ENCODE data around the gene KY. TPM values are rescaled to one million over a fixed set of nuclear protein-coding genes. Genes with fewer than 3 reads are reported as not detected.

The KY gene
- total RNA-seq, 4 donors from 2014 or later, result 0.64 to 4.8 (median 3.2) TPM

DNA sequence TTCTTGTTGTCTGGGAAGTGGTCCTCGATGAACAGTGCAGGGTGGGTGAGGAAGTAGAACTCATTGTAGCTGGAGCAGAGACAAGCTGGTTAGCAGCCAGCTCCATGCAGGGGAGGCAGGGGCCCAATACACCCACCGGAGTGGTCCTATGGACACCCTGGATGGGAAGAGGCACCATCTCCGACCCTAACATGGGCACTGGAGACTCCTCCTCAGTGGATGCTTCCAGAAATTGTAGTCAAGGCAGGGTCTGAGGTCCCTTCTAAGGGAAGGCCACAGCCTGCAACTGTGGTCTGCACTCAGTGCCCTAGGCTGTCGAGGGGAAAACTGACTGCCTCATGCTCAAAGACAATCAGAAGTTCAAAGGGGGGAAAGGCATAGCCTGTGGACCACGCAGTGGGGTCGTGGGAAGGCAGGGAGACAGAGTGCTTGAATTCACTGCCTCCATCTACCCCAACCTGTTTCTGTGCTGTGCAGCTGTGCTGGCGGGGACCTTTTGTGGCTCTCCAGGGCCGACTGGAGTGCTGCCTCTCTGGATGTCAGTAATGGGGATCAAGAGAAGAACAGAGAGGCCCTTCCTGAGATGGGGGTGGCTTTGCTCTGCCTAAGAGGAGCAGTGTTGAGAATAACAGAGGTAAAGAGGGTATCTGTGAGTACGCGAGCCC, 41.9 kb downstream of the KY start:
- Histone ChIP-seq H3K4me3 (no peak overlapping the region), H3K27me3 (no peaks in the 10 kb centered on the region), H3K36me3 (peaks cover 0 to 64% of the 10 kb centered on the region in 2 donors), H3K9me3 (no peaks in the 10 kb centered on the region), H3K27ac (no peak overlapping the region), H3K4me1 (no peaks in the 10 kb centered on the region)
- TF ChIP-seq, protein P1, sequence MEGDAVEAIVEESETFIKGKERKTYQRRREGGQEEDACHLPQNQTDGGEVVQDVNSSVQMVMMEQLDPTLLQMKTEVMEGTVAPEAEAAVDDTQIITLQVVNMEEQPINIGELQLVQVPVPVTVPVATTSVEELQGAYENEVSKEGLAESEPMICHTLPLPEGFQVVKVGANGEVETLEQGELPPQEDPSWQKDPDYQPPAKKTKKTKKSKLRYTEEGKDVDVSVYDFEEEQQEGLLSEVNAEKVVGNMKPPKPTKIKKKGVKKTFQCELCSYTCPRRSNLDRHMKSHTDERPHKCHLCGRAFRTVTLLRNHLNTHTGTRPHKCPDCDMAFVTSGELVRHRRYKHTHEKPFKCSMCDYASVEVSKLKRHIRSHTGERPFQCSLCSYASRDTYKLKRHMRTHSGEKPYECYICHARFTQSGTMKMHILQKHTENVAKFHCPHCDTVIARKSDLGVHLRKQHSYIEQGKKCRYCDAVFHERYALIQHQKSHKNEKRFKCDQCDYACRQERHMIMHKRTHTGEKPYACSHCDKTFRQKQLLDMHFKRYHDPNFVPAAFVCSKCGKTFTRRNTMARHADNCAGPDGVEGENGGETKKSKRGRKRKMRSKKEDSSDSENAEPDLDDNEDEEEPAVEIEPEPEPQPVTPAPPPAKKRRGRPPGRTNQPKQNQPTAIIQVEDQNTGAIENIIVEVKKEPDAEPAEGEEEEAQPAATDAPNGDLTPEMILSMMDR (IDR thresholded peaks at IDR 0.05), result no peak
- TF ChIP-seq POLR2AphosphoS5 (IDR thresholded peaks at IDR 0.05) (no peak), POLR2A (IDR thresholded peaks at IDR 0.05) (no peak), EP300 (IDR thresholded peaks at IDR 0.05) (no peak)
- 83 to 84% methylated on average over 6 to 7 of the region's 10 CpGs for WGBS, 2 donors (ENCODE audit: low coverage in 1 of 2)
- ATAC-seq, result no peak

DNA sequence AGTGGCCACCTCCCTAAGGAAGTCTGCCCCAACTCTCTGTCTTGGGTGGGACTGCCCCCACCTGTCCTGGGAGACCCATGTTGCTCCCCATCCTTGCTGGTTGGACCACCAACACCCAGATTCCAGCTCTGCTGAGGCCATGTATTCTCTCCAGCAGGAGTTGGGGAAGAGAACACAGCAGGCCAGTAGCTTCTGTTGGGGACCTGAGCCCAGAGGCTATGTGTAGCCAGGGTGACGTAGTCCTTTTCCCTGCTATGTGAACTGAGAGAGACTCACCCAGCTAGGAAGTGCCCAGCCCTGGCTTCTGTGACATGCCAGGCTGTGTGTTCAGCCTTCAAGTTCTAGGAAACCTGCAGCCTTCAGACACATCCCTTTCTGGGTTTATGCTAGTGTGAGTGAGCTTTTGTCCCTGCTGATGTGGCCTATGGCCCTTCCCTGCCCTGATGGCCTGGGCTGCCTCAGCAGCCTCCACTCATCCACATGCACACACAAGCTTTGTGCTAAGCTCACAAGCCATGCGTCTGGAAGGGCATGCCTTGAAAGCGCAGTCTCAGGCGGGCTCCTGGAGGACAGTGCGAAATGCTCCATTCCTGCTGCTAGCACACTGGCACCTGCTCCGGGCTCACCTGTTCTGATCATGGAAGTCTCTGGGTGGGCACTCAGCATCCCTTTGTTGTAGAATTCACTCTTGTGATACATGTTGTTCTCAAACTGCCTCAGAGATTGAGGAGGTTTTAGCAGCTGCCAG, 42.6 kb downstream of the KY start:
- no peak for ATAC-seq
- H3K4me1 ChIP-seq, result no peaks in the 10 kb centered on the region
- no peak overlapping the region for H3K4me3 ChIP-seq
- H3K9me3 ChIP-seq, result no peaks in the 10 kb centered on the region
- WGBS, 2 donors (ENCODE audit: low coverage in 1 of 2), result 95% methylated on average over 4 of the region's 6 CpGs; no CpG with 5 or more reads in 1 of the 2 donors
- H3K36me3 ChIP-seq, result peaks cover 0 to 64% of the 10 kb centered on the region in 2 donors
- TF ChIP-seq POLR2AphosphoS5 (IDR thresholded peaks at IDR 0.05), result no peak
- no peak for TF ChIP-seq POLR2A (IDR thresholded peaks at IDR 0.05)
- no peak for TF ChIP-seq EP300 (IDR thresholded peaks at IDR 0.05)
- TF ChIP-seq, protein P1 (IDR thresholded peaks at IDR 0.05), result no peak
- H3K27me3 ChIP-seq, result no peaks in the 10 kb centered on the region
- H3K27ac ChIP-seq, result no peak overlapping the region

DNA sequence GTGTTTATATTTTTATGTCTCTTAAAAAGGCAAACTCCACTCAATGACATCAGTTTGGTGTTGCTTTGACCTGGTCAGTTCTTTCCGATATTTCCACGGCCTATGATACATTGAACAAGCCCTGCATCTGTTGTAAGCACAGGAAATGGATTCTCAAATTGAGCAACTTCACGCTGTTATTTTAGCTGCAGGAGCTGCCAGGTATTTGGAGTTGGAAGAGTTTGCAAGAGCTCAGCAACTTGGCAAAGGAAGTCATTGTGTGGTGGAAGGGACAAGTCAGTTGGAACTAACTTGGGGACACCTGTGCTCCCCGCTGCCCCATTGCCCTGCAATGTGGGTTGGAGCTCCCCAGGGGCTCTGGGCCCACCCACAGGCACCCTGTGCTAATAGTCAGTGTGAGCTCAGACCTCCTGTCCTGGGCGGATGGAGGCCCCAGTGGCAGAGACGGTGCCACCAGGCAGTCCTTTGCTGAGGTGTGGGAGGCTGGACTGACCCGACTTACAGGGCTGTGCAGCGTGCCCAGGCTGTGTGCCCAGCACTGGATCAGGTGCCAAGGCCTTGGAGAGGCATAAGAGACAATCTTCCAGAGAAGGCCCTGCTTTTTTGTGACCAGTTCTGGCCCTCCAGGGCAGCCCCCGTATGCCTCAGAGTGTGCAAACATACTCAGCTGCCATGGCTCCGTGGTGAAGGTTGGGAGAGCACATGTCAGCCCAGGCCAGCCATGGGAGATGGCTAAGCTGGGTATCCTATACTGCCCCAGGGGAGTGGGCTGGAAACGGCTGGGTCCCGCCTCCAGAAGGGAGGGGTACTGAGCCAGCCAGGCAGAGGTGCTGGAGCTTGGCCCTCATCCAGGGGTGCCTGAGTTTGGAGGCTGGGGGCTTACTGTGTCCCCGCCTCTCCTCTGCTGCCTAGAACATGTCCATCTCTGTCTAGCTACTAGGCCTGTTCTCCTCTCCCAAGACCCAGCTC, 43.5 kb downstream of the KY start:
- H3K4me3 ChIP-seq, result no peak overlapping the region
- H3K9me3 ChIP-seq, result no peaks in the 10 kb centered on the region
- TF ChIP-seq EP300 (IDR thresholded peaks at IDR 0.05) (no peak), POLR2A (IDR thresholded peaks at IDR 0.05) (no peak)
- TF ChIP-seq, protein P1 (IDR thresholded peaks at IDR 0.05), result no peak
- no peak for ATAC-seq
- H3K27me3 ChIP-seq, result no peaks in the 10 kb centered on the region
- H3K36me3 ChIP-seq, result peaks cover 0 to 60% of the 10 kb centered on the region in 2 donors
- WGBS, 2 donors (ENCODE audit: low coverage in 1 of 2), result 38 to 65% methylated on average over 3 to 4 of the region's 13 CpGs
- H3K4me1 ChIP-seq, result no peaks in the 10 kb centered on the region
- H3K27ac ChIP-seq, result no peak overlapping the region

DNA sequence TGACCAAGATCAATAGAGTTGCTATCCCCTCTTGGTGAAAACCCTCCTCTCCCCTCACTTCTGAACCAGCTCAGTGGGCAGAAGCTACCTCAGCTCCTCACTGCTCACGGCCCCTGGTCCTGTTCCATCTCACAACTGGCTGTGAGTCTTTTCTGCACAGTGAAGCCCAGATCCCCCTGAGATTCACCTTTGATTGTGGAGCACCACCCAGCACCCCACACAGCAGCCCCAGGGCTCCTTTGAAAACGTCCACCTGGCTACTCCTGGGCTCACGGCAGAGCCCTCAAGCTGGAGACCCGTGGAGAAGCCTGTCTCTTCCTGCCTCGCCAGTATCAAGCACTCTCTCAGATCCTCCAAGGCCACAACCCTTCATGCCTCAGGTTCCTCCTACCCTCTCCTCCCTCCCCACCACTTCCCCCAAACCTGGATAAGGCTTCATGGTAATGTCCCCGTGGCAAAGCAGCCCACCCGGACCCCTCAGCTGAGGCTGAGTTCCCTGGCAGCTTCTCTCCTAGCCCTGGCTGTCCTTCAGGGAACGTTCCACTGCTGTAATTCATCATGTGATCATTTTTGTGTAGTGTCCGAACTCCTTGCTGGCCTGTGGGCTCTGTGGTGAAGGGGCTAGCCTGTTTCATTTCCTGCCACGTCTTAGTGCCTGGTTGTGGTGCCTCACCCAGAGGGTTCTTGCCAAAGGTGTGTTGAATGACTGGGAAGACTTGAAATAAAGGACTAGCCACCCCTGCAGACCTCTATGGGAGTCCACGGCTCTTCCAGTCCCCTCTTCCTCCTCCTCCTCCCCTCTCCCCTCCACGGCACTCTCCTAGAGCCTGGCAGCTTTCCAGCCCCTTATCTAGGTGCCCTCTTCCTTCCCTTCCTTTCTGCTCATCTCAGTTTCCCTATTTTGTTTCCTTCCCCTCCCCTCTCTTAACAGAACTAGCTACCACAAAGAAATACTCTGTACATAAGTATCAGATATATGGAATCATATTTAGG, 44.5 kb downstream of the KY start:
- H3K36me3 ChIP-seq, result peaks cover 0 to 50% of the 10 kb centered on the region in 2 donors
- no peaks in the 10 kb centered on the region for H3K9me3 ChIP-seq
- H3K27me3 ChIP-seq, result no peaks in the 10 kb centered on the region
- H3K4me3 ChIP-seq, result no peak overlapping the region
- ATAC-seq, result no peak
- peaks cover 0 to 4% (median 0%) of the 10 kb centered on the region in 3 donors for H3K4me1 ChIP-seq
- TF ChIP-seq POLR2A (IDR thresholded peaks at IDR 0.05) (no peak), EP300 (IDR thresholded peaks at IDR 0.05) (no peak), POLR2AphosphoS5 (IDR thresholded peaks at IDR 0.05) (no peak)
- TF ChIP-seq, protein P1 (IDR thresholded peaks at IDR 0.05), result no peak
- 47 to 49% methylated on average over 8 to 12 of the region's 12 CpGs for WGBS, 2 donors (ENCODE audit: low coverage in 1 of 2)
- H3K27ac ChIP-seq, result no peak overlapping the region
